ENCODE data around the gene AP2B1. TPM values are rescaled to one million over a fixed set of nuclear protein-coding genes. Genes with fewer than 3 reads are reported as not detected.

Gene AP2B1
- total and polyA plus RNA-seq, 12 donors = 23.4 to 167 (median 78.2) TPM

DNA sequence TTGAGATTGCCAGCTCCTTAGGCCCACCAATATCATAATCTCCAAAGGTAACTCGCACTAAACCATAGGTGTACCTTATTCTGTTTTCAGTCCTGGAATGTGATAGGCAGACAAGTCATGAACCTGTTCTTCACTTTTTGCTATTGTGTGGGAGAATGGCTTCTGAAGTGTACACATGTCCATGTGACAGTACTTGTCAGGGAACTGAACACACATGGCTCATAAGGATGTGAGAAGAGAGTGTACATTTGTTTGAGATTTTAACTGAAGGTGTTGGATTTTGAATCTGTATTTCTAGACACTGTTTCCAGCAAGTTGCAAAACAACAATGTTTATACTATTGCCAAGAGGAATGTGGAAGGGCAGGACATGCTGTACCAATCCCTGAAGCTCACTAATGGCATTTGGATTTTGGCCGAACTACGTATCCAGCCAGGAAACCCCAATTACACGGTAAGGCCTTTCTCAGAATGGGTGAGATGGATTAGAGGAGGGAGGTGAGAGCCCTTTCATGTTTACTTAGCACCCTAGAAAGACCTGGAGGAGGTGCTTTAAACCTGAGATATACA lies 129.9 kb downstream of the AP2B1 start:
- Histone ChIP-seq H3K27ac (peak overlapping the region in 2 of 5 donors; percentile 25 to 78), H3K4me1 (replicated peaks in 1 of 2) (peaks cover 13 to 22% of the 10 kb centered on the region in 2 donors), H3K9me3 (replicated peaks in 1 of 3) (no peaks in the 10 kb centered on the region), H3K36me3 (replicated peaks in 1 of 2) (peaks cover 0 to 17% of the 10 kb centered on the region in 2 donors), H3K4me3 (no peak overlapping the region), H3K27me3 (no peaks in the 10 kb centered on the region)
- TF ChIP-seq POLR2A (IDR thresholded peaks at IDR 0.05) = no peak
- TF ChIP-seq, protein P1, sequence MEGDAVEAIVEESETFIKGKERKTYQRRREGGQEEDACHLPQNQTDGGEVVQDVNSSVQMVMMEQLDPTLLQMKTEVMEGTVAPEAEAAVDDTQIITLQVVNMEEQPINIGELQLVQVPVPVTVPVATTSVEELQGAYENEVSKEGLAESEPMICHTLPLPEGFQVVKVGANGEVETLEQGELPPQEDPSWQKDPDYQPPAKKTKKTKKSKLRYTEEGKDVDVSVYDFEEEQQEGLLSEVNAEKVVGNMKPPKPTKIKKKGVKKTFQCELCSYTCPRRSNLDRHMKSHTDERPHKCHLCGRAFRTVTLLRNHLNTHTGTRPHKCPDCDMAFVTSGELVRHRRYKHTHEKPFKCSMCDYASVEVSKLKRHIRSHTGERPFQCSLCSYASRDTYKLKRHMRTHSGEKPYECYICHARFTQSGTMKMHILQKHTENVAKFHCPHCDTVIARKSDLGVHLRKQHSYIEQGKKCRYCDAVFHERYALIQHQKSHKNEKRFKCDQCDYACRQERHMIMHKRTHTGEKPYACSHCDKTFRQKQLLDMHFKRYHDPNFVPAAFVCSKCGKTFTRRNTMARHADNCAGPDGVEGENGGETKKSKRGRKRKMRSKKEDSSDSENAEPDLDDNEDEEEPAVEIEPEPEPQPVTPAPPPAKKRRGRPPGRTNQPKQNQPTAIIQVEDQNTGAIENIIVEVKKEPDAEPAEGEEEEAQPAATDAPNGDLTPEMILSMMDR (IDR thresholded peaks at IDR 0.05) = no peak
- 74 to 82% (median 81%) methylated on average over 4 of the region's 4 CpGs for WGBS, 4 donors
- intact Hi-C loops (cut with DNase I) = no loop called here
- no peak for DNase-seq

DNA sequence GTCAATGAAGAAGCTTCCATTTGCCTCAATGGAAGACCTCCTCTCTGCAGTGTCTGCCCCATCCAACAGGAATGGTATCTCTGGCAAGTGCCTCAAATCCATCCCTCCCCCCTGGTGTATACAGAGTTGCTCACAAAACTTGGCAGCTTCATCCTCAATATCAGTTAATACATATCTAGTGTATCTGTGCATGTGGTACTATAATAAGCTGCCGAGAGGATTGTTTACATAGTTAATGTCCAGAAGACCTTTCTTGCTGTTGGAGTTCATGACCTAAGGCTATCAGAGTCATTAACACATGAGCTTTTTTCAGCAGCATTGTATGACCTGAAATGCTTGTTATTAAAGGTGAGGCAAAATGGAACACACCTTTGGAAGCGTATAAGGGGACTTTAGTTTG lies 130.4 kb downstream of the AP2B1 start:
- H3K27me3 ChIP-seq = no peaks in the 10 kb centered on the region
- no peak for TF ChIP-seq POLR2A (IDR thresholded peaks at IDR 0.05)
- TF ChIP-seq, protein P1 (IDR thresholded peaks at IDR 0.05) = no peak
- WGBS, 4 donors = 73 to 83% (median 80%) methylated on average over 2 of the region's 2 CpGs
- peak overlapping the region in 2 of 5 donors; percentile 25 to 78 for H3K27ac ChIP-seq
- H3K9me3 ChIP-seq (replicated peaks in 1 of 3) = no peaks in the 10 kb centered on the region
- DNase-seq = no peak
- H3K4me3 ChIP-seq = no peak overlapping the region
- intact Hi-C loops (cut with DNase I) = no loop called here
- peaks cover 12 to 21% of the 10 kb centered on the region in 2 donors for H3K4me1 ChIP-seq (replicated peaks in 1 of 2)
- peaks cover 0 to 17% of the 10 kb centered on the region in 2 donors for H3K36me3 ChIP-seq (replicated peaks in 1 of 2)

DNA sequence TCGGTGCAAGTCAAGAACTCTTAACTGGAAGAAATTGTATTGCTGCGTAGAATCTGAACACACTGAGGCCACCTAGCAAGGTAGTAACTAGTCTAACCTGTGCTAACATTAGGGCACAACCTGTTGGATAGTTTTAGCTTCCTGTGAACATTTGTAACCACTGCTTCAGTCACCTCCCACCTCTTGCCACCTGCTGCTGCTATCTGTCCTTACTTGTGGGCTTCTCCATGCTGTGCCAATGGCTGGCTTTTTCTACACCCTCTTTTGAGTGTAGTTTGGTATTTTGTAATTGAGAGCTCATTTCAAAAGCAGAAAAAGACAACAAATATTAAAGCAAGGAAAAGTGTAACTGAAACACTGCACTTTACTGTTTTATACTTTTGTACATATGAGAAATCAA lies 136.6 kb downstream of the AP2B1 start:
- H3K27ac ChIP-seq = no peak overlapping the region
- WGBS, 4 donors = 97 to 100% (median 99%) methylated on average over 2 of the region's 2 CpGs
- H3K36me3 ChIP-seq (replicated peaks in 1 of 2) = peaks cover 0 to 38% of the 10 kb centered on the region in 2 donors
- H3K4me1 ChIP-seq (replicated peaks in 1 of 2) = no peaks in the 10 kb centered on the region
- DNase-seq = no peak
- H3K4me3 ChIP-seq = no peak overlapping the region
- intact Hi-C loops (cut with DNase I) = no loop called here
- TF ChIP-seq, protein P1 (IDR thresholded peaks at IDR 0.05) = no peak
- TF ChIP-seq POLR2A (IDR thresholded peaks at IDR 0.05) = no peak
- no peaks in the 10 kb centered on the region for H3K9me3 ChIP-seq (replicated peaks in 1 of 3)
- no peaks in the 10 kb centered on the region for H3K27me3 ChIP-seq

DNA sequence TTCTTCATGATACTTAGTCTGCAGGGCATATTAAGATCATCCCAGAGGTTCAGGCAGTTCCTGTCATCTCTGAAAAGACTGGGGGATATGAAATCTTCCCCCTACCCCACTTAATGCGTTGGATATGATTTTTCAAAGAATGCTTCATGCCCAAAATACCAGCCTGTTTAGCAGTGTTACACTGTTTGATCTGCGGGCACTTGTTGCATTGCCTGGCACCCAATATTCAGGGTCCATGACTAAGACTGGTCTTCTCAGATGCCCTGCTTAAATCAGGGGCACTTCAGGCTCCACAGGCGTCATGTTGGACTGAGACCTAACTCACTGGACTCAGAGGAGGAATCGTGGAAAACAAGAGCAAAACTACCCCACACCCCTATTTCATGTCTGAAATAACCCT lies 137.9 kb downstream of the AP2B1 start:
- WGBS, 4 donors = 81 to 95% (median 88%) methylated on average over 4 of the region's 4 CpGs

More for the DNA sequence above, 137.9 kb downstream of the AP2B1 start:
- Histone ChIP-seq H3K4me3 (no peak overlapping the region), H3K36me3 (replicated peaks in 1 of 2) (peaks cover 0 to 30% of the 10 kb centered on the region in 2 donors), H3K4me1 (replicated peaks in 1 of 2) (no peaks in the 10 kb centered on the region), H3K27me3 (no peaks in the 10 kb centered on the region), H3K27ac (no peak overlapping the region), H3K9me3 (replicated peaks in 1 of 3) (no peaks in the 10 kb centered on the region)
- intact Hi-C loops (cut with DNase I) = no loop called here
- no peak for DNase-seq
- TF ChIP-seq POLR2A (IDR thresholded peaks at IDR 0.05) = no peak
- TF ChIP-seq, protein P1 (IDR thresholded peaks at IDR 0.05) = no peak

Measured in adrenal gland (tissue), 12 donors.